Caco-2 (cell line): Measurements from ENCODE around the gene FOXD3. TPM values are rescaled to one million over a fixed set of nuclear protein-coding genes. Genes with fewer than 3 reads are reported as not detected.

Experiments
- BruUV-seq: library from RNA; stranded (reverse); fragments of 400-500 nt; replicated peaks from 2 replicates; lab custom pipeline; 2021; lab: Mats Ljungman, UMichigan
- CTCF ChIA-PET: fragments of 300-600 bp; sonication (Branson Sonifier 250); formaldehyde crosslinking; loops from one replicate; lab custom pipeline; 2022; ENCODE audit warnings: antibody characterized with exemption; lab: Charles Lee
- POLR2A ChIA-PET: fragments of 300-600 bp; sonication (Branson Sonifier 250); formaldehyde crosslinking; loops from one replicate; lab custom pipeline; 2022; ENCODE audit warnings: antibody characterized with exemption; lab: Charles Lee
- DNase-seq, 2 experiments: peaks; one replicate each; pipeline versions ENCODE4 v3.0.0 to v3.0.0-alpha.2; 2020 to 2022
- H3K27me3 ChIP-seq: replicated peaks from 2 replicates; pipeline ENCODE4 v1.6.0; 2011; ENCODE audit warnings: low read length; ENCODE audit not compliant: control insufficient read depth, insufficient read depth
- H3K36me3 ChIP-seq: 2 replicates; pipeline ENCODE4 v1.5.1; 2011; ENCODE audit warnings: low read length; ENCODE audit not compliant: control insufficient read depth, insufficient read depth
- H3K4me1 ChIP-seq: fragments of 250-450 bp; sonication (Bioruptor Pico); 2 replicates; pipeline ENCODE4 v1.5.1; 2020; ENCODE audit warnings: mild to moderate bottlenecking
- H3K4me3 ChIP-seq: 2 replicates; pipeline ENCODE4 v1.5.1; 2011; ENCODE audit warnings: low read depth, mild to moderate bottlenecking, control low read depth, low read length
- H3K9me3 ChIP-seq: fragments of 250-450 bp; sonication (Bioruptor Pico); 2 replicates; pipeline ENCODE4 v1.5.1; 2020; ENCODE audit warnings: mild to moderate bottlenecking, moderate library complexity
- H3K27ac Mint-ChIP-seq: one replicate; pipeline ENCODE4 v1.8.0; 2022; ENCODE audit warnings: mixed read lengths; ENCODE audit not compliant: unreplicated experiment
- H3K27me3 Mint-ChIP-seq: one replicate; pipeline ENCODE4 v1.8.0; 2022; ENCODE audit warnings: mixed read lengths; ENCODE audit not compliant: insufficient read depth, unreplicated experiment
- H3K36me3 Mint-ChIP-seq: one replicate; pipeline ENCODE4 v1.8.0; 2022; ENCODE audit warnings: mild to moderate bottlenecking, mixed read lengths; ENCODE audit not compliant: insufficient read depth, unreplicated experiment
- H3K4me1 Mint-ChIP-seq: one replicate; pipeline ENCODE4 v1.8.0; 2022; ENCODE audit warnings: low read depth, mixed read lengths; ENCODE audit not compliant: unreplicated experiment
- H3K4me3 Mint-ChIP-seq: one replicate; pipeline ENCODE4 v1.8.0; 2022; ENCODE audit warnings: mild to moderate bottlenecking, moderate library complexity, mixed read lengths; ENCODE audit not compliant: unreplicated experiment
- H3K9me3 Mint-ChIP-seq: one replicate; pipeline ENCODE4 v1.8.0; 2022; ENCODE audit warnings: mixed read lengths; ENCODE audit not compliant: unreplicated experiment
- intact Hi-C: fragments of 100-400 bp; cut with micrococcal nuclease; formaldehyde crosslinking; loops from one replicate; pipeline ENCODE4 v1.10.0; 2022; ENCODE audit not compliant: unreplicated experiment
- total RNA-seq: library from RNA; stranded (reverse); gene quantifications from 2 replicates; pipeline ENCODE4 v1.2.3, GENCODE V29; 2022
- TF ChIP-seq, protein P1 (sequence below), 2 experiments: fragments of 200-600 bp in 1 of 2; IDR thresholded peaks; 1 replicate in 1 of 2; 2 replicates in 1 of 2; pipeline versions ENCODE4 v1.5.1 to v1.8.0; 2011 to 2022; ENCODE audit warnings: antibody characterized with exemption in 1 of 2, control low read depth in 1 of 2, inconsistent platforms in 1 of 2, low read depth in 1 of 2, low read length in 1 of 2, mild to moderate bottlenecking in 1 of 2, moderate library complexity in 1 of 2; ENCODE audit not compliant: insufficient read depth in 1 of 2, severe bottlenecking in 1 of 2, unreplicated experiment in 1 of 2

FOXD3 gene
- total RNA-seq, 1 experiment from 2014 or later = not detected

- Mint-ChIP-seq H3K9me3 (no peaks in the 10 kb centered on the region), H3K27ac (no peak overlapping the region), H3K27me3 (peaks cover 3% of the 10 kb centered on the region), H3K4me1 (no peaks in the 10 kb centered on the region), H3K36me3 (no peaks in the 10 kb centered on the region), H3K4me3 (no peak overlapping the region)
- H3K4me1 ChIP-seq = no peaks in the 10 kb centered on the region
- TF ChIP-seq, protein P1, sequence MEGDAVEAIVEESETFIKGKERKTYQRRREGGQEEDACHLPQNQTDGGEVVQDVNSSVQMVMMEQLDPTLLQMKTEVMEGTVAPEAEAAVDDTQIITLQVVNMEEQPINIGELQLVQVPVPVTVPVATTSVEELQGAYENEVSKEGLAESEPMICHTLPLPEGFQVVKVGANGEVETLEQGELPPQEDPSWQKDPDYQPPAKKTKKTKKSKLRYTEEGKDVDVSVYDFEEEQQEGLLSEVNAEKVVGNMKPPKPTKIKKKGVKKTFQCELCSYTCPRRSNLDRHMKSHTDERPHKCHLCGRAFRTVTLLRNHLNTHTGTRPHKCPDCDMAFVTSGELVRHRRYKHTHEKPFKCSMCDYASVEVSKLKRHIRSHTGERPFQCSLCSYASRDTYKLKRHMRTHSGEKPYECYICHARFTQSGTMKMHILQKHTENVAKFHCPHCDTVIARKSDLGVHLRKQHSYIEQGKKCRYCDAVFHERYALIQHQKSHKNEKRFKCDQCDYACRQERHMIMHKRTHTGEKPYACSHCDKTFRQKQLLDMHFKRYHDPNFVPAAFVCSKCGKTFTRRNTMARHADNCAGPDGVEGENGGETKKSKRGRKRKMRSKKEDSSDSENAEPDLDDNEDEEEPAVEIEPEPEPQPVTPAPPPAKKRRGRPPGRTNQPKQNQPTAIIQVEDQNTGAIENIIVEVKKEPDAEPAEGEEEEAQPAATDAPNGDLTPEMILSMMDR (IDR thresholded peaks at IDR 0.05; ENCODE audit: insufficient read depth in 1 of 2, low read depth in 1 of 2, low read length in 1 of 2, severe bottlenecking in 1 of 2, unreplicated experiment in 1 of 2) = no peak
- no peaks in the 10 kb centered on the region for H3K27me3 ChIP-seq
- no peak for DNase-seq
- no TSS peak for BruUV-seq
- H3K9me3 ChIP-seq = no peaks in the 10 kb centered on the region
- CTCF ChIA-PET = no interaction called here
- no peak overlapping the region for H3K4me3 ChIP-seq
- intact Hi-C loops = no loop called here
- POLR2A ChIA-PET = no interaction called here
- H3K36me3 ChIP-seq = no peaks in the 10 kb centered on the region
These were observed 37.2 kb downstream of the FOXD3 start for GRCh38 chr1:63359561-63359960.

DNA sequence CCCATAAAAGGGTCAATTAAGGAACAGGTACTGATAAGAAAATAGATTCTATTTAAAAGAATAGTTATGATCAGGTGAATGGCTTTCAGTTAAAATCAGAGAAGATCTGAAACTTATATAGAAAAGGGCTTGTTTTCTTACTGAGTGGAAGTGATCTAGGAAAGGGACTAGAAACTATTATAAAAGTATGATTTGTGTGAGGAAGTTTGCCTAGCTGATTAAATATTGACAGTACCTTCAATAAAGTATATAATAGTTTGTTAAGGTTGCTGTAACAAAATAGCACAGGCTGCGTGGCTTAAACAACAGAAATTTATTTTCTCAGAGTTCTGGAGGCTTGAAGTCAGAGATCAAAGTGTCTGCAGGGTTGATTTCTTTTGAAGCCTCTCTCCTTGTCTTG, 39.7 kb downstream of the FOXD3 start:
- no peak for DNase-seq
- POLR2A ChIA-PET = no interaction called here
- no peaks in the 10 kb centered on the region for H3K36me3 Mint-ChIP-seq
- no peaks in the 10 kb centered on the region for H3K4me1 ChIP-seq
- H3K27ac Mint-ChIP-seq = no peak overlapping the region
- TF ChIP-seq, protein P1 (IDR thresholded peaks at IDR 0.05; ENCODE audit: insufficient read depth in 1 of 2, low read depth in 1 of 2, low read length in 1 of 2, severe bottlenecking in 1 of 2, unreplicated experiment in 1 of 2) = no peak
- no peak overlapping the region for H3K4me3 Mint-ChIP-seq
- CTCF ChIA-PET = no interaction called here
- no peaks in the 10 kb centered on the region for H3K9me3 Mint-ChIP-seq
- peaks cover 7% of the 10 kb centered on the region for H3K4me1 Mint-ChIP-seq
- no peak overlapping the region for H3K4me3 ChIP-seq
- BruUV-seq = no TSS peak
- H3K36me3 ChIP-seq = no peaks in the 10 kb centered on the region
- no peaks in the 10 kb centered on the region for H3K9me3 ChIP-seq
- no peaks in the 10 kb centered on the region for H3K27me3 Mint-ChIP-seq
- no peaks in the 10 kb centered on the region for H3K27me3 ChIP-seq
- intact Hi-C loops = no loop called here

DNA sequence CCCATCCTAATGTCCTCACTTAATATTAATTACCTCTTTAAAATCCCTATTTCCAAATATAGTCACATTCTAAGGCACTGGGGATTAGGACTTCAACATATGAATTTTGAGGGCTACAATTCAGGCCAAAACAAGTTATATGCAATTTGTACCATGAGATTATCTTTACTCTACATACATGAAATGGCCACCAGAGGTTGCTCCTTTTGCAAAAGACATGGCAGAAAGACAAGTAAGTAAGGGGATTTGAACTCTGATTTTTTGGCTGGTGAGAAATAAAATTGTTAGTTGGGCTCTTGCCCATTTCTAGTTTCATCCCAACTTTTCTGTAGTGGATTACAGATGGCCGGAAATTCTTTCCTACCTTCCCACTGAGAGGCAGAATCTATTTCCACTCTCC, 40.2 kb downstream of the FOXD3 start:
- CTCF ChIA-PET = no interaction called here
- H3K27ac Mint-ChIP-seq = no peak overlapping the region

More for the DNA sequence above, 40.2 kb downstream of the FOXD3 start:
- TF ChIP-seq, protein P1 (IDR thresholded peaks at IDR 0.05; ENCODE audit: insufficient read depth in 1 of 2, low read depth in 1 of 2, low read length in 1 of 2, severe bottlenecking in 1 of 2, unreplicated experiment in 1 of 2) = no peak
- Histone ChIP-seq H3K9me3 (no peaks in the 10 kb centered on the region), H3K4me3 (no peak overlapping the region), H3K27me3 (no peaks in the 10 kb centered on the region), H3K36me3 (no peaks in the 10 kb centered on the region), H3K4me1 (no peaks in the 10 kb centered on the region)
- BruUV-seq = no TSS peak
- intact Hi-C loops = no loop called here
- Mint-ChIP-seq H3K4me3 (no peak overlapping the region), H3K4me1 (peaks cover 7% of the 10 kb centered on the region), H3K9me3 (no peaks in the 10 kb centered on the region), H3K36me3 (no peaks in the 10 kb centered on the region), H3K27me3 (no peaks in the 10 kb centered on the region)
- POLR2A ChIA-PET = no interaction called here
- DNase-seq = no peak
